HEK293 (cell line): ENCODE results near the gene CALML4.

Source experiments
- ZNF138 ChIP-seq: fragments of 450-650 bp; formaldehyde crosslinking; IDR thresholded peaks from 2 replicates; pipeline ENCODE4 v1.5.1; 2016; ENCODE audit warnings: missing biosample characterization, missing genetic modification characterization, borderline replicate concordance
- ZNF214 ChIP-seq: fragments of 450-650 bp; formaldehyde crosslinking; IDR thresholded peaks from 2 replicates; pipeline ENCODE4 v1.5.1; 2017; ENCODE audit warnings: missing biosample characterization, mild to moderate bottlenecking, missing genetic modification characterization, borderline replicate concordance
- ZNF768 ChIP-seq: fragments of 450-650 bp; formaldehyde crosslinking; IDR thresholded peaks from 2 replicates; pipeline ENCODE4 v1.5.1; 2018; ENCODE audit warnings: missing biosample characterization, mild to moderate bottlenecking, missing genetic modification characterization
- TF ChIP-seq, protein P1 (sequence below): fragments of 450-650 bp; formaldehyde crosslinking; IDR thresholded peaks from 2 replicates; pipeline ENCODE4 v1.5.1; 2016; ENCODE audit warnings: missing biosample characterization, missing genetic modification characterization

DNA sequence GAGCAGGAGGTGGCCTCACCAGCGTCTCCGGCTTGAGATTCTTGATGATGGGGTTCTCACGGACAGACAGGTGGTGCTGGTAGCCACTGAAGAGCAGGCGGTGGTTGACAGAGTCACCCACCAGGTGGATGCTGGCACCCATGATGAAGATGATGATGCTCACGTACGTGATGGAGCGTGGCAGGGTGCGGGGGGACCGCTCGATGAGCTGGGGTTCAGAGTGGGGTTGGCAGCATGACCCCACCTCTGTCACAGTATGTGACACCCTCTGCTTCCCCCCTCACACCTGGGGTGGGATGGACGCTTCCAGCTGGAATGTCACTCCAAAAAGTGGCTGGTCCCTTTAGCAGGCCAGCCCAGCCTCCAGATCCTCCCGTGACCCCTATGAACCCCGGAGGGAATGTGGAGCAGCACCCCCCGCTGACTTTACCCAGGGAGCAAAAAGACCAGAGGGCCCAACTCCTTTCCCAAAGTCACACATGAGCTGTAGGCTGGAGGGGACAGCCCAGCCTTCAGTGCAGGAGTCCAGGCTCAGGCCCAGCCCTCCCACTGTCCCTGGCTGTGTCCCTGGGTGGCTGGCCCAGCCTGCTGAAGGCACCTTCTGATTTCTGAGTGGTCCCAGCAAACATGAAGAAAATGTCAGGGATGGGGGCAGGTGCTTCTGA, 6.7 kb upstream of the CALML4 start:
- TF ChIP-seq, protein P1, sequence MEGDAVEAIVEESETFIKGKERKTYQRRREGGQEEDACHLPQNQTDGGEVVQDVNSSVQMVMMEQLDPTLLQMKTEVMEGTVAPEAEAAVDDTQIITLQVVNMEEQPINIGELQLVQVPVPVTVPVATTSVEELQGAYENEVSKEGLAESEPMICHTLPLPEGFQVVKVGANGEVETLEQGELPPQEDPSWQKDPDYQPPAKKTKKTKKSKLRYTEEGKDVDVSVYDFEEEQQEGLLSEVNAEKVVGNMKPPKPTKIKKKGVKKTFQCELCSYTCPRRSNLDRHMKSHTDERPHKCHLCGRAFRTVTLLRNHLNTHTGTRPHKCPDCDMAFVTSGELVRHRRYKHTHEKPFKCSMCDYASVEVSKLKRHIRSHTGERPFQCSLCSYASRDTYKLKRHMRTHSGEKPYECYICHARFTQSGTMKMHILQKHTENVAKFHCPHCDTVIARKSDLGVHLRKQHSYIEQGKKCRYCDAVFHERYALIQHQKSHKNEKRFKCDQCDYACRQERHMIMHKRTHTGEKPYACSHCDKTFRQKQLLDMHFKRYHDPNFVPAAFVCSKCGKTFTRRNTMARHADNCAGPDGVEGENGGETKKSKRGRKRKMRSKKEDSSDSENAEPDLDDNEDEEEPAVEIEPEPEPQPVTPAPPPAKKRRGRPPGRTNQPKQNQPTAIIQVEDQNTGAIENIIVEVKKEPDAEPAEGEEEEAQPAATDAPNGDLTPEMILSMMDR (tag by site-specific recombination) = no peak
- no peak for TF ChIP-seq ZNF138 (tag by site-specific recombination)
- TF ChIP-seq ZNF214 = no peak
- no peak for TF ChIP-seq ZNF768
